K562 (cell line): ENCODE data around the gene COX6A2. TPM values are rescaled to one million over a fixed set of nuclear protein-coding genes. Genes with fewer than 3 reads are reported as not detected.

Source experiments
- ASH1L ChIP-seq: fragments of 450-650 bp; IDR thresholded peaks from 2 replicates; pipeline ENCODE4 v1.6.1; 2018; ENCODE audit warnings: borderline replicate concordance, mild to moderate bottlenecking, low read depth; ENCODE audit not compliant: partially characterized antibody
- EHMT2 ChIP-seq: fragments of 450-650 bp; IDR thresholded peaks from 2 replicates; pipeline ENCODE4 v1.6.1; 2018; ENCODE audit warnings: antibody characterized with exemption
- GABPA ChIP-seq: fragments of 200-800 bp; sonication (Bioruptor generic); conservative IDR thresholded peaks from 2 replicates; pipeline ENCODE4 v1.6.1; 2016; ENCODE audit warnings: low read depth, missing genetic modification characterization, missing compliant biosample characterization
- HNRNPL ChIP-seq: fragments of 200-400 bp; formaldehyde crosslinking; IDR thresholded peaks from 2 replicates; pipeline ENCODE4 v1.6.1; 2017; ENCODE audit warnings: low read depth, mild to moderate bottlenecking, low read length
- JUN ChIP-seq, 2 experiments: sonication (generic) in 1 of 2; formaldehyde crosslinking in 1 of 2; IDR thresholded peaks; 2 replicates each; pipeline versions ENCODE4 v1.6.1 to v1.8.0; 2012 to 2022; ENCODE audit warnings: borderline replicate concordance in 2 of 2, mild to moderate bottlenecking in 2 of 2, improper control_type of control experiment in 1 of 2, low read depth in 1 of 2, low read length in 1 of 2, missing genetic modification reagents in 1 of 2
- LARP7 ChIP-seq: fragments of 450-650 bp; IDR thresholded peaks from 2 replicates; pipeline ENCODE4 v1.6.1; 2016
- NFE2L1 ChIP-seq: fragments of 450-650 bp; IDR thresholded peaks from 2 replicates; pipeline ENCODE4 v1.6.1; 2016; ENCODE audit warnings: missing genetic modification characterization, low read depth, mild to moderate bottlenecking, missing compliant biosample characterization, moderate library complexity, borderline replicate concordance
- NR1H2 ChIP-seq: sonication (generic); formaldehyde crosslinking; IDR thresholded peaks from 2 replicates; pipeline ENCODE4 v1.4.0; 2020; ENCODE audit warnings: mild to moderate bottlenecking, missing genetic modification reagents
- RBM39 ChIP-seq: fragments of 200-400 bp; formaldehyde crosslinking; optimal IDR thresholded peaks from 2 replicates; pipeline ENCODE3; 2018; ENCODE audit warnings: low read depth, low read length
- RCOR1 ChIP-seq, 2 experiments: IDR thresholded peaks; 2 replicates each; pipeline ENCODE4 v1.6.1; 2012; ENCODE audit warnings: low read depth in 2 of 2, low read length in 2 of 2, borderline replicate concordance in 1 of 2, improper control_type of control experiment in 1 of 2
- SMARCA4 ChIP-seq: fragments of 450-650 bp; IDR thresholded peaks from 2 replicates; pipeline ENCODE4 v1.6.1; 2016
- SP1 ChIP-seq: sonication (generic); formaldehyde crosslinking; IDR thresholded peaks from 2 replicates; pipeline ENCODE4 v1.8.1; 2022; ENCODE audit warnings: mild to moderate bottlenecking, missing genetic modification reagents
- TCFL5 ChIP-seq: fragments of 250-450 bp; sonication (Bioruptor Pico); conservative IDR thresholded peaks from 2 replicates; pipeline ENCODE4 v1.6.1; 2021; ENCODE audit warnings: mild to moderate bottlenecking, moderate library complexity, matching md5 sums
- THRB ChIP-seq: fragments of 450-650 bp; formaldehyde crosslinking; conservative IDR thresholded peaks from 2 replicates; pipeline ENCODE4 v1.4.0; 2022; ENCODE audit warnings: mild to moderate bottlenecking, missing genetic modification characterization
- WHSC1 ChIP-seq: IDR thresholded peaks from one replicate; pipeline ENCODE4 v1.6.1; 2012; ENCODE audit warnings: low read length, control low read depth, inconsistent platforms
- ZBTB8A ChIP-seq: fragments of 450-650 bp; IDR thresholded peaks from 2 replicates; pipeline ENCODE4 v1.6.1; 2018; ENCODE audit warnings: mild to moderate bottlenecking, moderate library complexity; ENCODE audit not compliant: partially characterized antibody
- ZFP1 ChIP-seq: fragments of 450-650 bp; formaldehyde crosslinking; IDR thresholded peaks from 2 replicates; pipeline ENCODE4 v1.4.0; 2020; ENCODE audit warnings: mild to moderate bottlenecking, mixed read lengths
- ZKSCAN3 ChIP-seq: fragments of 250-450 bp; sonication (Bioruptor Pico); IDR thresholded peaks from 2 replicates; pipeline ENCODE4 v1.4.0; 2020
- ZNF274 ChIP-seq: IDR thresholded peaks from 2 replicates; pipeline ENCODE4 v1.6.1; 2011; ENCODE audit warnings: low read depth, mild to moderate bottlenecking, low read length, moderate library complexity, borderline replicate concordance
- ZNF41 ChIP-seq: fragments of 250-450 bp; sonication (Bioruptor Pico); conservative IDR thresholded peaks from 2 replicates; pipeline ENCODE4 v1.4.0; 2020; ENCODE audit warnings: mild to moderate bottlenecking
- ZNF584 ChIP-seq: fragments of 200-800 bp; sonication (Bioruptor generic); IDR thresholded peaks from 2 replicates; pipeline ENCODE4 v1.6.1; 2016; ENCODE audit warnings: low read depth, mild to moderate bottlenecking, missing genetic modification characterization, missing compliant biosample characterization
- ZNF592 ChIP-seq: fragments of 450-650 bp; IDR thresholded peaks from 2 replicates; pipeline ENCODE4 v1.6.1; 2017; ENCODE audit warnings: antibody characterized with exemption, mild to moderate bottlenecking
- ZNF644 ChIP-seq: fragments of 200-800 bp; sonication (Bioruptor generic); IDR thresholded peaks from 2 replicates; pipeline ENCODE4 v1.6.1; 2016; ENCODE audit warnings: low read depth, missing genetic modification characterization, missing compliant biosample characterization
- polyA plus RNA-seq, 8 experiments: library from polyadenylated mRNA; depleted of rRNA in 4 of 8; stranded (reverse) in 5 of 8; unstranded in 3 of 8; fragments of >200 nt; fragmentation: Nextera tagmentation in 2 of 8; fragmentation: Illumina TruSeq in 1 of 8; extraction: Ambion mirVana in 2 of 8; extraction: Trizol in 1 of 8; gene quantifications; 2 replicates each; pipeline versions ENCODE4 v1.2.1 to v1.2.3, GENCODE V29; 2011 to 2014; ENCODE audit warnings: inconsistent platforms in 1 of 8, missing spikeins in 1 of 8
- total RNA-seq, 7 experiments: library from RNA; depleted of rRNA in 6 of 7; stranded (reverse); fragments of >200 nt in 6 of 7; fragmentation: Illumina TruSeq in 2 of 7; extraction: Trizol in 2 of 7; gene quantifications; 2 replicates each; pipeline versions ENCODE4 v1.2.1 to v1.2.3, GENCODE V29; 2011 to 2021; ENCODE audit warnings: low replicate concordance in 1 of 7

Gene COX6A2
- total and polyA plus RNA-seq, 9 of the 15 experiments (the other 6 are each of a cell fraction or from before 2014, with no cell fraction given) = not detected

- no peak for TF ChIP-seq ZNF41 (CRISPR knock-in tag)
- no peak for TF ChIP-seq GABPA (tag)
- no peak for TF ChIP-seq ZKSCAN3 (CRISPR knock-in tag)
- peak; percentile 19; the same call in 1 of the 2 replicates for TF ChIP-seq NFE2L1
- TF ChIP-seq ASH1L = no peak
- TF ChIP-seq NR1H2 (CRISPR knock-in tag) = no peak
- TF ChIP-seq RCOR1 (IDR thresholded peaks at IDR 0.05; ENCODE audit: borderline replicate concordance in 1 of 2, low read depth in 2 of 2, low read length in 2 of 2) = 0 out of 4 replicates have a peak, but pooled peaks of 1 of the 2 experiments have one; percentile 28
- TF ChIP-seq ZFP1 (CRISPR knock-in tag) = no peak
- no peak for TF ChIP-seq ZNF584 (CRISPR knock-in tag)
- no peak for TF ChIP-seq TCFL5
- 0 out of 2 replicates have a peak, but pooled peaks have one; percentile 7 for TF ChIP-seq EHMT2
- TF ChIP-seq JUN (IDR thresholded peaks at IDR 0.05; ENCODE audit: borderline replicate concordance, low read depth, low read length) = 0 out of 2 replicates have a peak, but pooled peaks have one; percentile 14
- TF ChIP-seq JUN (CRISPR knock-in tag; IDR thresholded peaks at IDR 0.05; ENCODE audit: borderline replicate concordance) = no peak
- TF ChIP-seq LARP7 = 0 out of 2 replicates have a peak, but pooled peaks have one; percentile 28
- TF ChIP-seq ZBTB8A = no peak
- no peak for TF ChIP-seq HNRNPL
- TF ChIP-seq SP1 (CRISPR knock-in tag) = no peak
- peak; percentile 83 for TF ChIP-seq SMARCA4
- no peak for TF ChIP-seq ZNF644 (tag)
- TF ChIP-seq THRB (CRISPR knock-in tag) = 0 out of 2 replicates have a peak, but pooled peaks have one; percentile 39
- no peak for TF ChIP-seq WHSC1
- TF ChIP-seq ZNF592 = peak; percentile 77
- no peak for TF ChIP-seq ZNF274
- TF ChIP-seq RBM39 = no peak
These were observed 25.4 kb upstream of the COX6A2 start (continued) for GRCh38 chr16:31453255-31454204.
